Transverse colon (tissue), 4 donors: ENCODE measurements around the gene SEMA3C. TPM values are rescaled to one million over a fixed set of nuclear protein-coding genes. Genes with fewer than 3 reads are reported as not detected.

Experiments used
- DNase-seq: peaks from one replicate; pipeline ENCODE4 v3.0.0-alpha.2; 2019
- H3K27ac ChIP-seq, 4 donors: fragments of 200-600 bp; sonication (generic); 2 replicates each; pipeline ENCODE4 v1.5.1; 2016 to 2018; ENCODE audit warnings: inconsistent platforms in 4 of 4
- H3K27me3 ChIP-seq: fragments of 200-600 bp; sonication (generic); 2 replicates; pipeline ENCODE4 v1.5.1; 2017; ENCODE audit warnings: inconsistent platforms
- H3K36me3 ChIP-seq, 4 donors: fragments of 200-600 bp; sonication (generic); 2 replicates each; pipeline ENCODE4 v1.5.1; 2017 to 2019; ENCODE audit warnings: inconsistent platforms in 4 of 4
- H3K4me1 ChIP-seq, 4 donors: fragments of 200-600 bp; sonication (generic); 2 replicates each; pipeline ENCODE4 v1.5.1; 2017 to 2020; ENCODE audit warnings: inconsistent platforms in 4 of 4
- H3K4me3 ChIP-seq, 4 donors: fragments of 200-600 bp; sonication (generic); 1 replicate in 1 of 4; 2 replicates in 3 of 4; pipeline versions ENCODE4 v1.5.1 to v1.6.1; 2017 to 2019; ENCODE audit warnings: inconsistent platforms in 4 of 4
- H3K9me3 ChIP-seq, 2 donors: fragments of 200-600 bp; sonication (generic); 2 replicates each; pipeline ENCODE4 v1.5.1; 2017 to 2019; ENCODE audit warnings: inconsistent platforms in 2 of 2
- CTCF ChIP-seq, 5 experiments: fragments of 200-600 bp in 3 of 5; fragments of 450-650 bp in 2 of 5; sonication (generic) in 3 of 5; IDR thresholded peaks; 1 replicate in 2 of 5; 2 replicates in 3 of 5; pipeline ENCODE4 v1.5.1; 2016 to 2017; ENCODE audit warnings: antibody characterized with exemption in 5 of 5, inconsistent platforms in 3 of 5, mild to moderate bottlenecking in 2 of 5, moderate library complexity in 1 of 5
- EP300 ChIP-seq: sonication (generic); formaldehyde crosslinking; IDR thresholded peaks from one replicate; pipeline ENCODE4 v1.6.1; 2017; ENCODE audit warnings: antibody characterized with exemption, low read depth
- POLR2A ChIP-seq: fragments of 450-650 bp; IDR thresholded peaks from one replicate; pipeline ENCODE4 v1.6.1; 2016; ENCODE audit warnings: antibody characterized with exemption, mild to moderate bottlenecking, moderate library complexity
- POLR2AphosphoS5 ChIP-seq, 3 donors: sonication (generic); formaldehyde crosslinking; IDR thresholded peaks; one replicate each; pipeline ENCODE4 v1.6.1; 2016; ENCODE audit warnings: antibody characterized with exemption in 3 of 3
- WGBS, 2 donors: methylation state at CpG; one replicate each; pipeline ENCODE4 v1.1.5; 2018; ENCODE audit warnings: low coverage in 1 of 2; 5-methylcytosine and 5-hydroxymethylcytosine counted together
- in situ Hi-C, 4 donors: fragments of 200-750 bp; cut with MboI; loops; one replicate each; pipeline versions ENCODE4 v1.15.0 to v1.15.1; 2017; ENCODE audit warnings: low sequenced_read_pairs in 3 of 4, low pct_ligation_motif_present in 1 of 4, low pct_unique_long_range_greater_than_20kb in 1 of 4
- intact Hi-C: fragments of 100-400 bp; cut with DNase I; formaldehyde crosslinking; loops from one replicate; pipeline ENCODE4 v1.15.1; 2023; ENCODE audit warnings: low total_unique reads
- total RNA-seq, 4 donors: library from RNA; depleted of rRNA; stranded (reverse); fragments of >200 nt; gene quantifications; one replicate each; pipeline ENCODE4 v1.1.0, GENCODE V29; 2016

The SEMA3C gene
- total RNA-seq, 4 donors from 2014 or later: 34.0 to 83.8 (median 79.9) TPM

GRCh38 chr7:80720146-80720545 is 198.7 kb downstream of the SEMA3C start:
- Histone ChIP-seq H3K9me3 (no peaks in the 10 kb centered on the region), H3K36me3 (no peaks in the 10 kb centered on the region), H3K27ac (no peak overlapping the region), H3K4me3 (no peak overlapping the region), H3K27me3 (no peaks in the 10 kb centered on the region), H3K4me1 (peaks cover 0 to 15% (median 5%) of the 10 kb centered on the region in 4 donors)
- WGBS, 2 donors: 95% methylated on average over 3 of the region's 3 CpGs; no CpG with 5 or more reads in 1 of the 2 donors
- no peak for DNase-seq
- in situ Hi-C loops (loop anchor here in 3 of 4 donors (25.0 kb wide), 1 partner anchor 192 kb away; the partner anchor contains the start of gene SEMA3C (in 3 of the 3)), intact Hi-C loops (no loop called here)
- TF ChIP-seq POLR2AphosphoS5 (IDR thresholded peaks at IDR 0.05) (no peak), POLR2A (no peak), EP300 (no peak), CTCF (IDR thresholded peaks at IDR 0.05) (no peak)

GRCh38 chr7:80719261-80719660 is 199.6 kb downstream of the SEMA3C start:
- intact Hi-C loops: no loop called here
- DNase-seq: no peak
- no peak overlapping the region for H3K27ac ChIP-seq
- 78 to 83% methylated on average over 3 of the region's 3 CpGs for WGBS, 2 donors
- in situ Hi-C loops: loop anchor here in 3 of 4 donors (25.0 kb wide), 1 partner anchor 193 kb away; the partner anchor contains the start of gene SEMA3C (in 3 of the 3)
- TF ChIP-seq POLR2A (no peak), POLR2AphosphoS5 (IDR thresholded peaks at IDR 0.05) (no peak), EP300 (no peak), CTCF (IDR thresholded peaks at IDR 0.05) (no peak)
- H3K36me3 ChIP-seq: no peaks in the 10 kb centered on the region
- no peak overlapping the region for H3K4me3 ChIP-seq
- no peaks in the 10 kb centered on the region for H3K27me3 ChIP-seq
- no peaks in the 10 kb centered on the region for H3K9me3 ChIP-seq
- peaks cover 0 to 14% (median 5%) of the 10 kb centered on the region in 4 donors for H3K4me1 ChIP-seq

GRCh38 chr7:80711531-80711930 is 207.3 kb downstream of the SEMA3C start:
- intact Hi-C loops (no loop called here), in situ Hi-C loops (loop anchor here in 3 of 4 donors (25.0 kb wide), 1 partner anchor 201 kb away; the partner anchor contains the start of gene SEMA3C (in 3 of the 3))
- Histone ChIP-seq H3K4me1 (no peaks in the 10 kb centered on the region), H3K27me3 (no peaks in the 10 kb centered on the region), H3K9me3 (no peaks in the 10 kb centered on the region), H3K36me3 (no peaks in the 10 kb centered on the region), H3K27ac (no peak overlapping the region), H3K4me3 (no peak overlapping the region)
- no peak for DNase-seq
- 37 to 60% methylated on average over 2 of the region's 2 CpGs for WGBS, 2 donors
- no peak for TF ChIP-seq EP300
- TF ChIP-seq CTCF (IDR thresholded peaks at IDR 0.05): no peak
- no peak for TF ChIP-seq POLR2AphosphoS5 (IDR thresholded peaks at IDR 0.05)
- no peak for TF ChIP-seq POLR2A

GRCh38 chr7:80708123-80708522 is 210.7 kb downstream of the SEMA3C start:
- H3K4me1 ChIP-seq: no peaks in the 10 kb centered on the region
- no peak for DNase-seq
- in situ Hi-C loops: loop anchor here in 3 of 4 donors (25.0 kb wide), 1 partner anchor 204 kb away; the partner anchor contains the start of gene SEMA3C (in 3 of the 3)
- H3K9me3 ChIP-seq: no peaks in the 10 kb centered on the region
- WGBS, 2 donors: 50 to 76% methylated on average over 1 to 2 of the region's 2 CpGs
- H3K4me3 ChIP-seq: no peak overlapping the region
- no peaks in the 10 kb centered on the region for H3K36me3 ChIP-seq
- intact Hi-C loops: loop anchor here (10.0 kb wide), 2 partner anchors 207 to 757 kb away; partner anchors contain the start of gene SEMA3C
- no peak overlapping the region for H3K27ac ChIP-seq
- no peaks in the 10 kb centered on the region for H3K27me3 ChIP-seq
- TF ChIP-seq CTCF (IDR thresholded peaks at IDR 0.05): no peak
- no peak for TF ChIP-seq EP300
- no peak for TF ChIP-seq POLR2A
- TF ChIP-seq POLR2AphosphoS5 (IDR thresholded peaks at IDR 0.05): no peak
